Measurements from ENCODE around the gene RPN2.
A peak's percentile ranks its signal among the peaks of the same experiment; 100 is the strongest.

The RPN2 gene

DNA sequence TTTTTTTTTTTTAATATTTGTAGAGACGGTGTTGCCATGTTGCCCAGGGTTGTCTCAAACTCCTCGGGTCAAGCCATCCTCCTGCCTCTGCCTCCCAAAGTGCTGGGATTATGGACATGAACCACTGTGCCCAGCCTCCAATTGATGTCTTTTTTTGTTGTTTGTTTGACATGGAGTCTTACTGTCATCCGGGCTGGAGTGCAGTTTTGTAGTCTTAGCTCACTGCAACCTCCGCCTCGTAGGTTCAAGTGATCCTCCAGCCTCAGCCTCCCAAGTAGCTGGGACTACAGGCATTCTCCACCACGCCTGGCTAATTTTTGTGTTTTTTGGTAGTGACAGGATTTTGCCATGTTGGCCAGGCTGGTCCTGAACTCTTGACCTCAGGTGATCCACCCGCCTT lies 9.7 kb downstream of the RPN2 start:
- no peak for DNase-seq

DNA sequence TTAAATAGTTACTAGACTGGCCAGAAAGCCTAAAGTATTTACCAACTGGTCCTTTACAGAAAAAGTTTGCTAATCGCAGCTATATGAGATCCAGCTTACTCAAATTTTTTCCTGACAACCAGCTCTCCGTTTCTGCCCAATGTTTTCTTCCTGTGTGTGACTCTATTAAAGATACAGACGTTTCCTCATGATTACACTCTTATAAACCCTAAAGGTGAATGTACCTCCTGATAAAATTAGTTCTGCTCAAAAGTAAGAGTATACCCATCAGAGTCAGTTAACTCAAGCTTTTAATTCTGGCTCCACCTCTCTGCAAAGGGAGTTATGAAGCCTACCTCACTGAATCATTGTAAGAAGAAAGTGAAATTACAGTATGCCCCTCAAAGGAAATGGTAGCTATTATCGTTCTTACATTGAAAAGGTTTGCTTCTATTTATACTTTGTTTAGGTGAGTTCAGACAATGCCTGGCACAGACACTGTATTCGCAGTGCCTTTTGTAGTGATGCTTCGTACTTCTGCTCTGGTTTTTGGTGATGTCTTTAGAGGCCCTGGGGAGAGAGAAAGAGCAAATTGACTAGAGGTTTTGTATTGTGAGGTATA lies 10.4 kb downstream of the RPN2 start:
- DNase-seq = no peak

DNA sequence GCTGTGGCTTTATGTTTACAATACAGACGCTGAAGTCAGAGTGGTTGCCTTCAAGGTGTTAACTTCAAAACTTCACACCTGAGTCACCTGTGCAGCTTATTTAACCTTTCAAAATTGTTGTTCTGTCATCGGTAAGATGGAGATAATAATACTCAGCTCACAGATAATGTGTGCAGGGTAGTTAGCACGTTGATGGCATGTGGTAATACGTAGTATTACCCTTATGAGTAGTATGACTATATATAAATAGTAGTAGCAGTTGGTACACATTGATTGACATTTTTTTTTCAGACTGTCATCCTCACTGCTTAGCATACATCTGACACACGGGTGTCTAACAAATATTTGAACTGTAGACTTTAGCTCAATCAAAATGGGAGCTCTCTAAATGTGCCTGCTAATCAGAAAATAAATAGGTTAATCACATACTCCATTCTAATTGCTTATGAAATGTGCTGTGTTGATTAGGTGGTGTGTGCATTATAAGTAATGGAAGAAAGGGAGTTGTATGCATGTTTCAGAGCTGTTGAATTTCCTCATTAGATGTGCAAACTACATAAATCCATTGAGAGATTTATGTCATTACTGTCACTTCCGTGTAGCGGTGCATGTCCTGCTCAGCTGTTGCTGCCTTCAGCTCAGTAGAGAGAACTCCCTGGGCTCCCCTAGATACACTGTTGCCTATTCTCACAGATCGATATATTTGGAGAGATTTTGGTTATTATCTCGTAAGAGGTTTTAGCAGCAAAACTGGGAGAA lies 11.4 kb downstream of the RPN2 start:
- DNase-seq = no peak

- peak; percentile 88 for DNase-seq
Measured at GRCh38 chr20:37192137-37192854, 13.2 kb downstream of the RPN2 start.

- DNase-seq = no peak
Measured at GRCh38 chr20:37193226-37193625, 14.1 kb downstream of the RPN2 start.

DNA sequence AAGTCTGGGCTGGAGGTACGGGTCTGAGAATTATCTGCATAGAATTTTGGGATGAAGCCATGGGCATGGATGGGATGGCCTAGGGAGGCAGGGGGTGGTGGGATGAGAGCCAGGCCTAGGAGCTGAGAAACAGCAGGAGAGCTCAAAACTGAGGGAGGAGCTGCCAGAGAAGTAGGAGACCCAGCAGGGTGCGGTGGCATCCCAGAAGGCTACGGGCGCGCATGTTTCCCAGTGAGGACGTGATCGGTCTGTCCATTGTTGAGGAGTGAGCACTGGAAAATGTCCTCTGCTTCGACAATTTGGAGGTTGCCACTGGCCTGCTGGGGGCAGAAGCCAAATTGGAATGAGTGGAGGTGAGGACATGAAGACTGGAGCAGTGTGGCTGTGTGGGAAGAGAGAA lies 14.7 kb downstream of the RPN2 start:
- peak; percentile 33 for DNase-seq

DNA sequence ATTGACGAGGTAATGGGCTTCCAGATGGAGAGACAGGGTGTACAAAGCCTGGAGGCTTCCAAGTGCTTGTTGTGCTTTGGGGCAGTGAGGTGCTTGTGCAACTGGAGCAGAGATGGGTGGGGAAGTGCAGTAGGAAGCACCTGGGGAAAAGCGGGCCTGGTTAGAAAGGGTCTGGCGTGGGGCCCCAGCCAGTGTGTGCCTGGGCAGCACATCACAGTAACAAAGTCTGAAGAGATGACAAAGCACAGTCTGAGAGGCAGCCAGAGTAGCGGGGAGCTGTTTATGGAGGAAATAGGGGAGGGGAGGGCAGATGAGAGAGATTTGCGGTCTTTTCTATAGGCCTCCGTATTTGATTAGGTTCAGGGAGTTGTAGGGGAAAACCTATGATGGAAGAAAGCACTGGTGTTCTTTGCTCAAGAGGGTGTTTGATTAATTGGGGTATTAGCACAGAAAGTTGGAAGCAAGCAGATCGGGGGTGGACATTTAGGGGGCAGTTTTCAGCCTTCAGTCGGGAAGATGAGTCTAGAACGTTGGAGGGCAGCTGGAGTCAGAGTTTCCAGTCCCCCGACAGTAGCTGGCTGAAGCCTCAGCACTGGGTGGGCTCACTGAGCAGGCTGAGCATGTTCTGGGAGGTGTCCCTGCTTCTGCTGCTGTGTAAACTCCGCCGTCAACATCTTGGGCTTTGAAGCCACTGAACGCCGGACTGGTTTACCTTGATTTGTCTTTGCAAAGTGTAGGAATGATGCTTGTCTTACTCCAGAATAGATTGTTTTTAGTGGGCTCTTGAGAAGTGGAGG lies 15.7 kb downstream of the RPN2 start:
- no peak for DNase-seq

GRCh38 chr20:37198932-37199660 lies 20.0 kb downstream of the RPN2 start:
- peak; percentile 92 for DNase-seq

DNA sequence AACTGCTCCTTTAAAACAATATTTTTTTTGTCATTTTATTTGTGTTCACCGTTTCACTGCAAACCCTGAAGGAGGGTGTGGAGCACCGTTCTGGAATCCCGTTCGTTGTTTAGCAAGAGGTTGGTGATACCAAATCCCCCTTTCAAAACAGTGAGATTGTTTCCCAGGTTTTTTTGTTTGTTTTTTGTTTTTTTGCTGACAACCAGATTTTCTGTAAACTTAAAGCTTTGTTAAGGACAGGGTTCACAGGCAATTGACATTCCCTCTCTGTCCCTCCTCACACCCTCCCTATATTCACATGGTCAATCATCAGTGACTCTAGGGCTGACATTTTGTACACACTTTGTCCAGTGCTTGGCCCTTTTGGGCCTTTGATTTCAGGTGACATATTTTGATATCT lies 21.2 kb downstream of the RPN2 start:
- DNase-seq = no peak

DNA sequence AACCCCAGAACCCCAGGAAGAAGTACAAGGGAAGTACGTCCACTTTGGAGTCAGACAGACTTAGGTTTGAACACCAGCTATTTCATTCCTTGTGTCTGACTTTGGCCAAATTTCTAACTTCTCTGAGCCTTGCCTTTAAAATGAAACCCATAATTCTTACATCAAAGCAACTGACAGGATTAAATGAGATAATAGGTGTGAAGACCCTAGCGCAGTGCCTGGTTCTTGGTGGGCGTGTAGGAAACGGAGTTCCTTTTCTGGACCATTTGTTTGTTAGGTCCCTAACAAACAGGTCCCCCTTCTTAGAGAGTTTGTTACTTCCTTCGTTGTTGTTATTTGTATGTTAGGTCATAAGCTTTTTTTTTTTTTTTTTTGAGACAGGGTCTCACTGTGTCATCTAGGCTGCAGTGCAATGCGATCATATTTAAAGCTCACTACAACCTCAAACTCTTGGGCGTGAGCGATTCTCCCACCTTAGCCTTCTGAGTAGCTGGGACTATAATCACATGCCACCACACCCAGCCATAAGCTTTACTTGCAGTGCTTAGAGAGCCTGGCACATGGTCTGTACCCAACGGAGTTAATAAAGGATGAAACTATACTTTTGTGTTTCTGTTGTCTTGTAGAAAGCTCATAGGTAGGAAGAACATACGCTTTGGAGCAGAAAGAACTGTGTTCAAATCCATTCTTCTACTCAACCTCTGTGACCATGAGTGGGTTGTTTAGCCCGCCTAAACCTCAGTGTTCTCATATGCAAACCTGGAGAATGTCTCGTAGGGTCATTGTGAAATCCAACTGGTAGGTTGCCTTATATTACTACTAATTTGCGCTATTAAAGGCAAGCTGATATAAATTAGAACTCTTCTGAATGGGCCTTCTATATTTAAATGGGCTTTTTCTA lies 22.0 kb downstream of the RPN2 start:
- DNase-seq = no peak

DNA sequence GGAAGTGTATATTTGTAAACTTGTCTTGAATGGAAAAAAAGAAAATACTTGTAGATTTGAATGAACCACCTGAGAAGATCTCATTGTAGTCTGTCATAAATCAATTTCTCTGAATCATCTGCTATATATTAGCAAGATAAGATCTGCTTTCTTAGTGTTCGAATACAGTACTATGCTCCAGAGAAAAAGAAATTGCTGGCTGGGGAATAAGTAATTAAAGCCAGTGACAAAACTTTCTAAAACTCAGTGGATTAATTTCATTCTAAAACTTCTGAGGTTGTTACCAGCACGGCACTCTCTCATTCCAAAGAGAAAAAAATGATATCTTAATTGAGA lies 22.7 kb downstream of the RPN2 start:
- no peak for DNase-seq

GRCh38 chr20:37202267-37202943 lies 23.3 kb downstream of the RPN2 start:
- peak; percentile 5 for DNase-seq

- DNase-seq = no peak
Measured at GRCh38 chr20:37204056-37204455, 24.9 kb downstream of the RPN2 start.

DNA sequence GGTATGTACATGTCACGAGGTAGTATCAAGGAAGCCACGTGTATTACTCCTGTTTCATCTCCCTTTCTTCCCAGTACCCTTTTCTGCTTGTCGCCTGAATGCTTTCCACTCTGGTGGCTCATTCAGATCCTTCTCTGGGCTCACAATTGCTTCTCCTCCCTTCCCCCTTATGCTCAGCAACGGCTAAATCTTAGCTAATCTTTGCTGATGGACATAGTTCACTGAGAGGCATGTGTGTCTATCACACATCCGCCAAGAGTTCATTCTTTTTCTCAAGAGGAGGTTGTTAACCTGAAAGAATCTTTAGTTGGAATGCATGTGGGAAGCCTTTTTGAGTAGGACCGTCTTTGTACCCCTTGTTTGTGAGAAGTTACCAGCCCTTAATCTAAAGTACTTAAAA lies 26.0 kb downstream of the RPN2 start:
- DNase-seq = no peak

DNA sequence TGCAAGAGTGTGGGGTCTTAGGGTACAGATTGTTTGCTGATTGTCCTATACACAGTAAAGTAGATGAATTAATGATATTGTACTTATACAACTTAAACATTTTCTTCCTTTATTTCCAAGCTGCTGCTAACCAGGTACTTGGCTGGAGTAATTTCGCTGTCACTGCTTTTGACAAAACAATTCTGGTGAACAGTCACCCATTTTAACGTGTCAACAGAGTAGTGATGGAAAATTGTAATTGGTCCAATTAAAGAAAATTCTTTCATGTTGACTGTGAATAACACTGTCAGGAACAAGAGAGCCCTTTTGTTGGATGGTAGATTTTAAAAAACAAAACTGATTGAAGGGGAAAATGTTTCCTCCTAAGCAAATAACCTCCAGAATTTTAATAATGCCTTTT lies 26.7 kb downstream of the RPN2 start:
- DNase-seq = no peak

GRCh38 chr20:37207171-37207570 lies 28.0 kb downstream of the RPN2 start:
- no peak for DNase-seq

DNA sequence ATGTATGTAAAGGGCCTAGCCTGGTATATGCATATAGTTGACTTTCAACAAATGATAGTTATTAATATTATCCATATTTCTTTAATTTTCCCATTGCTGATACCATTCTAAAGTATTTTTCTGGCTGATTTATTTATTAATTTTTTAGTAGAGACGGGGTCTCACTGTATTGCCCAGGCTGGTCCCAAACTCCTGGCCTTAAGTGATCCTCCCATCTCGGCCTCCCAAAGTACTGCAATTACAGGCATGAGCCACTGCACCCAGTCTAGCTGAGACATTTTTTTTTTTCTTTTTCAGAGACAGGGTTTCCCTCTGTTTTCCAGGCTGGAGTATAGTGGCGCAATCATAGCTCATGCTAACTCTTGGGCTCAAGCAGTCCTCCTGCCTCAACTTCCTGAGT lies 30.1 kb downstream of the RPN2 start:
- no peak for DNase-seq

DNA sequence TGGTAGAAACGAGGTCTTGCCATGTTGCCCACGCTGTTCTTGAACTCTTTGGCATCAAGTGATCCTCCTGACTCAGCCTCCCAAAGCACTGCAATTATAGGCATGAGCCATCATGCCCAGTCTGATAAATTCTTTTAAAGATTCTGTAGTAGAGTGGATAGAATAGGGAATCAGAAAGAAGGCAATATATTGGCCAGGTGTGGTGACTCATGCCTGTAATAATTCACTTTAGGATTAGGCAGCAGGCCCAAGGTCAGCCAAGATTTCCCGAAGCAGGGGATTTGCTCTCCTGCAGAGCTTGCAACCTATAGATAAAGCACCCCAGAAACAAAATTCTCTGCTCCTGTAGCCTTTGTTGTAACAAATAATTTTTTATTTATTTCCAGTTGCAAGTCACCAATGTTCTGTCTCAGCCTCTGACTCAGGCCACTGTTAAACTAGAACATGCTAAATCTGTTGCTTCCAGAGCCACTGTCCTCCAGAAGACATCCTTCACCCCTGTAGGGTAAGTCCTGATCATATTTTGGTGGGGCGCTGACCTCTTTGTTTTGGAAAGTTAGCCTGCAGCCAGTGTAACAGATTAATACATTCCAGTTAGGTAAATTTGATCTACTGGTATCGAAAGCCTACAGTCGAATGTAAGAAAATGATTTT lies 30.7 kb downstream of the RPN2 start:
- DNase-seq = no peak

DNA sequence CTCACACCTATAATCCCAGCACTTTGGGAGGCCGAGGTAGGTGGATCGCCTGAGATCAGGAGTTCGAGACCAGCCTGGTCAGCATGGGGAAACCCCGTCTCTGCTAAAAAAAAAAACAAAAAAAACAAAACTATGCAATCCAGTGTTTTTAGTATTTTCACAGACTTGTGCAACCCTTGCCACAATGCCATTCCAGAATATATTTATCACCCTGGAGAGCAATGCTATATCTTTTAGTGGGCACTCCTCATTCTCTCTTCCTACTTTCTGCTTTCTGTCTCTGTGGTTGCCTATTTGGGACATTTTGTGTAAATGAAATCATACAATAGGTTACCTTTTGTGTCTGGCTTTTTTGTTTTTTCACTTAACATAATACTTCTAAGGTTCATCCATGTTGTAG lies 39.3 kb downstream of the RPN2 start:
- DNase-seq = no peak

DNA sequence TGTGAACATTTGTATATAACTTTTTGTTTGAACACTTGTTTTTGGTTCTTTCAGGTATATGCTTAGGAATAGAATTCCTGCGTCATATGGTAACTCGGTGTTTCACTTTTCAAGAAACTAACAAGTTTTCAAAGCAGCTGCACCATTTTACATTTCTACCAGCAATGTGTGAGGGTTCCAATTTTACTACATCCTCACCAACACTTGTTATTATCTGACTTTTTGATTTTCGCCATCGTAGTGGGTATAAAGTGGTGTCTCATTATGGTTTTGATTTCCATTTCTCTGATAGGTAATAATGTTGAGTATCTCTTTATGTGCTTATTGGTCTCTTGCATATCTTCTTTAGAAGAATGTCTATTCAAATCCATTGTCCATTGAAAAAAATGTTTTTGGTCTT lies 39.8 kb downstream of the RPN2 start:
- DNase-seq = no peak

Data from NCI-H446 treated with DMSO at 0.1 percent for 48 hours (cell line).